GM13976 (cell line): Measurements from ENCODE around the gene MTMR1.

Experiments used
- DNase-seq: peaks from one replicate; pipeline ENCODE4 v3.0.0; 2012; ENCODE audit warnings: low spot score
- CTCF ChIP-seq: IDR thresholded peaks from 2 replicates; pipeline ENCODE4 v1.5.1; 2012; ENCODE audit warnings: borderline replicate concordance, mild to moderate bottlenecking; ENCODE audit not compliant: insufficient read depth; ENCODE audit errors: extremely low read depth, missing control alignments, control extremely low read depth
- in situ Hi-C: fragments of 300-500 bp; cut with MboI; formaldehyde crosslinking; loops from one replicate; pipeline ENCODE4 v1.12.0; 2022; ENCODE audit warnings: low sequenced_read_pairs, mixed read lengths, inconsistent platforms; ENCODE audit not compliant: unreplicated experiment

Gene MTMR1

GRCh38 chrX:150692831-150693724 lies at the start of gene MTMR1:
TSS of gene MTMR1 (plus strand) at chrX:150693396. CDS start at chrX:150693531, 135 bp downstream.
- TF ChIP-seq CTCF: no peak
- DNase-seq: peak; percentile 71
- in situ Hi-C loops: loop anchor here (25.0 kb wide), 1 partner anchor 731 kb away; no protein-coding TSS in a partner anchor

GRCh38 chrX:150643958-150644357 lies 49.2 kb upstream of the MTMR1 start:
- in situ Hi-C loops: no loop called here
- TF ChIP-seq CTCF: no peak

GRCh38 chrX:150644422-150644821 lies 48.8 kb upstream of the MTMR1 start:
- in situ Hi-C loops: no loop called here
- no peak for DNase-seq
- TF ChIP-seq CTCF: no peak

More at GRCh38 chrX:150643958-150644357, 49.2 kb upstream of the MTMR1 start:
- DNase-seq: no peak

- no peak for DNase-seq
- in situ Hi-C loops: no loop called here
- no peak for TF ChIP-seq CTCF
Observed at GRCh38 chrX:150647331-150647730, 45.9 kb upstream of the MTMR1 start.

- in situ Hi-C loops: no loop called here
- DNase-seq: no peak
- no peak for TF ChIP-seq CTCF
Observed at GRCh38 chrX:150648296-150648940, 44.8 kb upstream of the MTMR1 start.

- no peak for DNase-seq
- no peak for TF ChIP-seq CTCF
- in situ Hi-C loops: no loop called here
Observed at GRCh38 chrX:150649096-150649870, 43.9 kb upstream of the MTMR1 start.
